ENCODE measurements around the gene KRT34.

The KRT34 gene

DNA sequence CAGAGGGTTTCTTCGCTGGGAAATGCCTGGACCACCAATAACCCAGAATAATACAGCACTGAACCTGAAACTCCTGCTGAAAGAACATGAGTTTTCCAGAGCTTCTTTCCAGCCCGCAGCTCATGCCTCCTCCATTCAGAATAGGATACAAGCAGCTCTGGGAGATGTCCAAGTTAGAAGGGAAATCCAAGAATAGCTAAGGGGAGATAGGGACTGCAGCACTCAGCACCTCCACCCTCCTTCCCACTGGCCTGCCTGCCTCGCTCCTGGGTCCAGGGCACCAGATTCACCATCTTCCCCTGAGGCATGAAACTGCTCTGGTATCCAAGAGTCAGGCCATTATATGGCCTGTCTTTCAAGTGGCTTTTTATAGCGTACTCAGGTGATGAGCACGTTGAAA is 11.2 kb upstream of the KRT34 start:
- no peak for TF ChIP-seq GATA2 (IDR thresholded peaks at IDR 0.05; ENCODE audit: low read depth, low read length)
- no peak for TF ChIP-seq GATA3 (IDR thresholded peaks at IDR 0.05; ENCODE audit: low read depth, low read length)

DNA sequence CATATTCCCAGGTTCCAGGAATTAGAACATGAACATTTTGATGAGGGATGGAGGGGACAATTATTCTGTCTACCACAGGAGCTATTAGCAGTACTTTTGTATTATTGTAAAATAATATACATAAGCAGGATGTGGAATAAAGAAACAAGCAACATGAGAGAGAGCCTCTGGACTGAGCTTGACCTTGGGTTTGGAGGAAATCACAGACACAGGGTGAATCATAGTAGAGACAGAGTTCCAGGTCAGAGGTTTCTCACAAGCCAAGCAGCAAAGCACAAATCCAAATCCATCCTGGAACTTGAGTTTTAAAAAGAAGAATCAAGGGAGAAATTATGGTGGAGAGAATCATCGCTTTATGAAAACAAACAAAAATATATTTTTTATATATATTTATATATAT is 10.2 kb upstream of the KRT34 start:
- TF ChIP-seq GATA3 (IDR thresholded peaks at IDR 0.05; ENCODE audit: low read depth, low read length) (no peak), GATA2 (IDR thresholded peaks at IDR 0.05; ENCODE audit: low read depth, low read length) (no peak)

DNA sequence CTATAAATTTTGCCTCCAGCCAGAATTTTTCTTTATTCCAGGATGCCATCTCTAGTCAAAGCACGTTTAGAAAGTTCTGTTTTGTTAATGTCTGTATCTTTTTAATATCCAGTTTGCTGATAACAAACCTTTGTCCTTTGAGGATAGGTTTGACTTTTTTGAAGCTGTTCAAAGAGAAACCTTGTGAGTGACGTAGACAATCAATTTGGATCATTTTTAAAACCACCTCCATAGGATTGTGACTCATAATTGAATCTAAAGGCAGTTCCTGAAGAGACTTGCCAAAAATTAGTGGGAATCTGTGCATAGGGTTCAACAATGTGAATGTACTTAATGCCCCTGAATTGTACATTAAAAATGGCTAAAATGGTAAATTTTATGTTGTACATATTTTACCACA is 9.4 kb upstream of the KRT34 start:
- TF ChIP-seq GATA3 (IDR thresholded peaks at IDR 0.05; ENCODE audit: low read depth, low read length) (no peak), GATA2 (IDR thresholded peaks at IDR 0.05; ENCODE audit: low read depth, low read length) (no peak)

DNA sequence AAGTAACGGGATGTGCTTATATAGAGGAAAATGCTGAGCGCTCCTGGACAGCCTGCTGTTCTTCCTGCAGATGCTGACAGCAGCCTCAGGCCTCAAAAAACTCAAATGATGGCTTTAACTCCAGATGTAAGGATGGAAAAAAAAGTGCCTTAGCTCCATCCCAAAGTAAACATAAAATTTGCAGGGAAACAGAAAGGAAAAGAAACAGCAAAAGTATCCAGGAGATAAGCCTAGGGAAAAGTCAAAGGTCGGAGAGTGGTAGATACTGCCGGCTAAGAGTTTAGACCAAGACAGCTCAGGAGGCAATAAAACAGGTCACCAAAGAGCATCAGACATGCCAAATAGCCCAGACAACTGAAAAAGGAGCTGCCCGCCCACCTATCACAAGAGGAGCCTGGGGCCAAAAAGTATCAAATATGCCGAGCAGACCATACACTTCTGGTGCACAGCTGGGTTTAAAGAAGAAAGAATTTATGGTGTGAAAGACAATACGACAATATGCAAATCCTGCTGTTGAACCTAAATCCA is 8.4 kb upstream of the KRT34 start:
- TF ChIP-seq GATA3 (IDR thresholded peaks at IDR 0.05; ENCODE audit: low read depth, low read length) (no peak), GATA2 (IDR thresholded peaks at IDR 0.05; ENCODE audit: low read depth, low read length) (no peak)

DNA sequence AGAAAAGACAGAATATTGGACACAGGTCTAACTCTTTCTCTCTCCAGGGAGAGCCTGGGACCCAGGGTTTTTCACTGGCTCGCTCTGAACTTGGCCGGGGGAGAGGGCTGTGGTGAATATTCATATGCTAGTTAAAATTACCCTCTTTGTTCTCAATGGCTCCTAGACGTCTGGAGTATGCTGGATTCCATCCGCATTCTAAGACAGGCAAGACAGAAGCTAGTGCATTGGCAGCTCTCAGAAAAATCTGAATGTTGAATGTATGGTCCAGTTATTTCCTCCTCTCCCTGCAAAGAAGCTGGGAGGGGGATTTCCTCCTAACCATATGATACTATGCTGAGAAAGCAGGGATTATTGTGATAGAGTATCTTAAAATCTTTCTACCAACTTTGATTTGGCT is 5.6 kb upstream of the KRT34 start:
- no peak for TF ChIP-seq GATA3 (IDR thresholded peaks at IDR 0.05; ENCODE audit: low read depth, low read length)
- no peak for TF ChIP-seq GATA2 (IDR thresholded peaks at IDR 0.05; ENCODE audit: low read depth, low read length)

DNA sequence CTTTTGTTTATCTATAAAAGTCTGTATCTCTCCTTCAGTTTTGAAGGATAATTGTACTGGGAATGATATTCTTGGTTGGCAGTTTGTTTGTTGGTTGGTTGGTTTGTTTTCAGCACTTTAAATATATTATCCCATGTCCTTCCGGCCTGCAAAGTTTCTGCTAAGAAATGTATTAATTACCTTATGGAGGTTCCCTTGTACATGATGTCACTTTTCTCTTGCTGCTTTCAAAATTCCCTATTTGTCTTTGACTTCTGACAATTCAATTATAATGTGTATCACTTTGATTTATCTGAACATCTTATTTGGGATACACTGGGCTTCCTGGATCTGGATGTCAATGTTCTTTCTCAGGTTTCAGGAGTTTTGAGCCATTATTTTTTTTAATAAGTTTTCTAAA is 4.1 kb upstream of the KRT34 start:
- TF ChIP-seq GATA3 (IDR thresholded peaks at IDR 0.05; ENCODE audit: low read depth, low read length) (no peak), GATA2 (IDR thresholded peaks at IDR 0.05; ENCODE audit: low read depth, low read length) (no peak)

DNA sequence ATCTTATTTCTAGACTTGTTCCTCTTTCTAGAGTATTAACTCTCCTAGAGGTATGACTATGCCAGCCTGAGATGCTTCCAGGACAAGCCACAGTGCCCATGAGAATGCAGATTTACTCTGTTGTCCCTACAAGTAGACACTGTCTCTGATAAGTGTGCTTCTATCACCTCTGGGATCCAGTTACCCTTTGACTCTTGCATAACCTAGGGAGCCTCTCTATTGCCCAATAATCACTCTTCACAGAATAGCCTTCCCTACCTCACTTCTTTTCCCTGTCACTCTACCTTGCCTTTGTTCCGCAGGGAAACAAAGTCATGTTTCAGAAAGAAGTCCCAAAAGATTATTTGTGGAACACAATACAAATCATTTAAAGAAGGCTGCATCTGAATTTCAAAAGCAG is 1.6 kb upstream of the KRT34 start:
- TF ChIP-seq GATA2 (IDR thresholded peaks at IDR 0.05; ENCODE audit: low read depth, low read length) (no peak), GATA3 (IDR thresholded peaks at IDR 0.05; ENCODE audit: low read depth, low read length) (no peak)

DNA sequence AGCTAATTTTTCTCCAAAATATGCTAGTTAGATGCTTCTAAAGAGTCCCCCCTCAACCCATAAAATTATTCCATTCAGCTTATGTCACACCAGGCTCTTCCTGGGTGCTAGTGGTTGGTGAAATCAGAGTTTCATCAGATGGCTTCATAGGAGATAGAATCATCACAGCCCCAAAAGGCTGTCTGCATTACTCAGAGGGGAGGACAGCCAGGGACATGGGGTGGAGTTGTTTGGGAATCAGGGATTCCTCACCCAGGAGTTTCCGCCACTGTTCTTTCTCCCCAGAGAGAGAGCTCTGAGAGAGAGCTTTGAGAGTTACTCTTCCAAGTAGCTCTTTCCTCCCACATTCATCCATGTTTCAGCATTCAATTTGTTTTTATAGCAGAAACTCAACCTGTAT is 288 bp upstream of the KRT34 start:
- TF ChIP-seq GATA3 (IDR thresholded peaks at IDR 0.05; ENCODE audit: low read depth, low read length) (no peak), GATA2 (IDR thresholded peaks at IDR 0.05; ENCODE audit: low read depth, low read length) (no peak)

DNA sequence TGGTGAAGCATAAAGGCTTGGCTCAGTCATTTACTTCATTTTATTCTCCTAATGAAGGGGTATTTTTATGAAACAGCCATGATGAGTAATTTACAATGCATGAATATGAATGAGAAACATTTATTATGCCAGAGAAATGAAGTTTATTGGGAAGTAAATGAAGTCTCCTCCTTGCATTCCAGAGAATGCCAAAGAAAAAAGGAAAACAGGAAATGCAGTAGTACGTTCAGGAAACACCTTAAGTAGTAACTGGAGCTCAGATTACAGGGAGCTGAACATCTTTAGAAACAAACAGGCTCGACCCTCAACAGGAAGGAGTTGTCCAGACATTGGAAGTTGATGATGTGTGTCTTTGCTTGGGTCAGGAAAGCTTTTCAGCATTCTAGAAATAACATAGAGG is 4.6 kb downstream of the KRT34 start:
- TF ChIP-seq GATA2 (IDR thresholded peaks at IDR 0.05; ENCODE audit: low read depth, low read length) (no peak), GATA3 (IDR thresholded peaks at IDR 0.05; ENCODE audit: low read depth, low read length) (no peak)

DNA sequence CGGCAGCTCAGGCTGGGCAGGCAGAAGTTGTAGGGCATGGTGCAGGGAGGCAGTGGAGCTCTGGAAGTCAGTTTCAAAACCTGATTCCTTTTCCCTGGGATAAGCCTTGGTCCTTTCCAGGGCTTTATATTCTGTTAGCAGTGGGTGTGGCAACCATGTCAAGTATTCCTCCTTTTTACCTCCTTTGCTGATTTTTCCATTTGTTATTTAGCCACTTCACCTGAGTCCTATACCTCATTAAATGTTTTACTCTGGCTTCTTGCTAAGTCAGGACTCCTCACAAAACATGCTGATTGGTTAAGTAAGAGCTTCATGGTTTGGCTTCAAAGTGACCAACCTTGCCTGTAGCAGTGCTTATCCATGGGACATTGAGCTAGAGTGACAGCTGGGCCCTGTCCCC is 12.4 kb downstream of the KRT34 start, which contains the start of gene KRT33B:
Gene KRT33B, minus strand, starts transcription at position 101 of the 400 bp plus-strand sequence. Its CDS starts 63 bp downstream, at position 38.
- TF ChIP-seq GATA3 (IDR thresholded peaks at IDR 0.05; ENCODE audit: low read depth, low read length) = no peak
- no peak for TF ChIP-seq GATA2 (IDR thresholded peaks at IDR 0.05; ENCODE audit: low read depth, low read length)

DNA sequence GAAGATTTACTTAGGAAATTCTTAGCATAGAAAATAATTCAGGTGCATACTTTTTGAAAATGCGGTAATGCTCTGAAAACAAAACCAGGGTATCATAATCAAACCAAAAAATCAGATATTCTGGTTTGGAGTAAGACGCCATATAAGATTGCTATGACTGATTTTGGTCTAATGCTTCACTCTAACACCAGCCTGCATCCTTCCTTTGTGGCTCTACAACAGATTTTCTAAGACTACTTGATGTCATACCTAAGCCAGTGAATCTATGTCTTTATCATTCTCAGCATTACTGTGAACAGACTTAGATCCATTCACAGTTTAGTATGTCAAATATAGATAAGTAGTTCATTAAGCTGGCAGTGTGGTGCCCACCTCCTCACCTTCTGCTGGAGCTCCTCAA is 13.1 kb downstream of the KRT34 start:
- TF ChIP-seq GATA3 (IDR thresholded peaks at IDR 0.05; ENCODE audit: low read depth, low read length) (no peak), GATA2 (IDR thresholded peaks at IDR 0.05; ENCODE audit: low read depth, low read length) (no peak)

DNA sequence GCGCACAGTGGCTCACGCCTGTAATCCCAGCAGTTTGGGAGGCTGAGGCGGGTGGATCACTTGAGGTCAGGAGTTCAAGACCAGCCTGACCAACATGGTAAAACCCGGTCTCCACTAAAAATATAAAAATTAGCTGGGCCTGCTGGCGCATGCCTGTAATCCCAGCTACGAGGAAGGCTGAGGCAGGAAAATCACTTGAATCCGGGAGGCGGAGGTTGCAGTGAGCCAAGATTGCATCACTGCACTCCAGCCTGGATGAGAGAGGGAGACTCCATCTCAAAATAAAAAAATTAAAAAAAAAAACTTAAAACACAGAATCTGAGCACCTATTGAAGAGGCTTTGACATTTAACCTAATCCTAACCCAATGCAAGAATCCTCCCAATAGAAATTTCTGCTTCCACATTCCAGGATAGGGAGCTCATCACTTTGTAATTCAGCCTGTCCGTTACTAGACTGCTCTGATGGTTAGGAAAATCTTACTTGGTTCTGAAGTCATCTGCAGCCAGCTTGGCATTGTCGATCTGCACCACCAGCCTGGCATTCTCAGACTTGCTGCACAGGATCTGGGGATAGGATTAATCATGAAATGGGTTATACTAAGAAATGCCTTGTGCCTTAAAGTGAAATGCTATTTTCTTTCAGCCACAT is 14.6 kb downstream of the KRT34 start:
- TF ChIP-seq GATA3 (IDR thresholded peaks at IDR 0.05; ENCODE audit: low read depth, low read length) (no peak), GATA2 (IDR thresholded peaks at IDR 0.05; ENCODE audit: low read depth, low read length) (no peak)

DNA sequence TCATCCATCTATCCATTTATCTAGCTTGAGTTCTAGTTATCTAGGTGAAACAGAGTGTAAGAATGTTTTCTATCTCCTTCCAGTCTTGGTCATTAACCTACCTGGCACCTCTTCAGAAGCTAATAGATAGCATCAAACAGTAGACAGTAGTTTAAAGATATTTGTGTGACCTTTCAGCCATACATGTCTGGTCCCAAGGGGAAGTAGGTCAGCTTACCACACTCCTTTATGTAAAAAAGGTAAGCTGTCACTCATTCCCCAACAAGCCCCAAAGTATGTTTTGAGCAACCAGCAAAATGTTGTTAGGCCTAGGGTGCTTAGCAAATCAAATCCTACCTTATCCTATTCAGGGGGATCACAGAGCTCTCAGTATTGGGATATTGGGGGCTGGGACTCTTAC is 16.0 kb downstream of the KRT34 start:
- TF ChIP-seq GATA3 (IDR thresholded peaks at IDR 0.05; ENCODE audit: low read depth, low read length) (no peak), GATA2 (IDR thresholded peaks at IDR 0.05; ENCODE audit: low read depth, low read length) (no peak)

DNA sequence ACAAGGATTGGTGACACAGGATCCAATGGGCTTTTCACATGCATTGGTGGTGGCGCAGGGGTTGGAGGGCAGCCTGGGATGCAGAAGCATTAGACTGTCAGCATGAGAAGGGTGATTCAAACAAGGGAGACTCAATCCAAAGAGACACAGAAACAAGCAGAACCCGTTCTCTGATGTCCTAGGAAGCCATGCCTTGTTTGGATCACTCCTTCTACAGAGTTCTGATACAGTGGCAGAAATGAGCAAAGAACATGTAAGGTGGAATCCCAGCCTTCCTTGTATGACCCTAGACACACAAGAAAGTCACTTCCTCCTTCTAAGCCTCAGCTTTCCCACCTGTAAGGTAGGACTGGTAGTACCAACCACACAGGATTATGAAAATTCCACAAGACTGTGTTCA is 18.2 kb downstream of the KRT34 start:
- no peak for TF ChIP-seq GATA3 (IDR thresholded peaks at IDR 0.05; ENCODE audit: low read depth, low read length)
- no peak for TF ChIP-seq GATA2 (IDR thresholded peaks at IDR 0.05; ENCODE audit: low read depth, low read length)

DNA sequence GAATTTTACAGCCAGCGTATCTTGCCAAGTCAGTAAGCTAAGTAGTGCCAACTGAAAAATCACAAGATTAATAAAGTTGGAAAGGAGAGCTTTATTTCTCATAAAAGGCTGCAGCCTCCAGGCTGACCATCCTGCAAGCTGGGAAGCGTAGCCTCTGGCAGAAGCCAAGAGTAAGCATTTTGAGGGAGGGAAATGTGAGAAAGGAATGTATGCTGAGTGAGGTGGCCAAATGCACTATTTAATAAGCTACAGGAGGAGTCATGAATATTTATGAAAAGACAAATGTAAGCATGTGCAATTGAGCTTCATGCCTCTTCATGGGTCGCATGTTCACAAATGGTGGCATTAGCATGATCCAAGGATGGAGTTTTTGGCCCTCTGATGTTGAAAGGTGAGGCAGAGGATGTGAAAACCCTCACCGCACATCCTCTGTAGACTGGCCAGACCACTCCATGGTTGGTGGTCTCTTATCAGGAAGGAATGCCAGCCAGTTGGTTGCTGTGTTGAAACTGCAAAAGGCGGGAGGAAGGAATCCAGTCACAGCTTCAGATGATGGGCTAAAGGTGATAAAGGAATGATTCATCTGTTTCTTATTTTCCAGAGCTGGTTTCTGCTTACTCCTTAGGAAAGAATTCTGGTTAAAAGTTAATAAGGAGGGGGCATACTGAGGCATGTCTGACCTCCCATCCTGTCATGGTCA is 21.7 kb downstream of the KRT34 start:
- no peak for TF ChIP-seq GATA2 (IDR thresholded peaks at IDR 0.05; ENCODE audit: low read depth, low read length)
- no peak for TF ChIP-seq GATA3 (IDR thresholded peaks at IDR 0.05; ENCODE audit: low read depth, low read length)

Data from SH-SY5Y (cell line).